Occipital lobe (tissue), 2 donors: Measurements from ENCODE around the gene PPP1R10. TPM values are rescaled to one million over a fixed set of nuclear protein-coding genes. Genes with fewer than 3 reads are reported as not detected.

ENCODE experiments used
- DNase-seq: peaks from one replicate; lab custom pipeline; 2025; lab: John Stamatoyannopoulos, UW
- total RNA-seq: library from RNA; depleted of rRNA; stranded (reverse); fragments of >200 nt; gene quantifications from one replicate; pipeline ENCODE4 v1.2.3, GENCODE V29; 2014

PPP1R10 gene
- total RNA-seq, 1 donor from 2014 or later: 55.7 TPM

DNA sequence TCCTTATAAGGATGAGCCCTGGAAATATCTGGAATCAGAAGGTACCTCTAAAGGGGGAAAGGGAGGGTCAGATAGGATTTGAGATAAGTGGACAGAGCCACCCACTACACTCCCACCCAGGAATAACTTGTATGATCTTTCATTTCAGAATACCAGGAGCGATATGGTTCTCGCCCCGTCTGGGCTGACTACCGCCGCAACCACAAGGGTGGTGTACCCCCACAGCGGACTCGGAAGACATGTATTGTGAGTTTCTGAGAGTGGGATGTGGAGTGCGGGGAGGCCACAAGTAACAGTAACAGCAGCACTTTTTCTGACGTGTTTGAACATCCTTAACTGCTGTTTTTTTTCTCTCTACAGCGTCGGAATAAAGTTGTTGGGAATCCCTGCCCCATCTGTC is 2.5 kb upstream of the PPP1R10 start:
- no peak for DNase-seq

- DNase-seq: no peak
Observed at GRCh38 chr6:30618270-30618797, 1.3 kb upstream of the PPP1R10 start.

DNA sequence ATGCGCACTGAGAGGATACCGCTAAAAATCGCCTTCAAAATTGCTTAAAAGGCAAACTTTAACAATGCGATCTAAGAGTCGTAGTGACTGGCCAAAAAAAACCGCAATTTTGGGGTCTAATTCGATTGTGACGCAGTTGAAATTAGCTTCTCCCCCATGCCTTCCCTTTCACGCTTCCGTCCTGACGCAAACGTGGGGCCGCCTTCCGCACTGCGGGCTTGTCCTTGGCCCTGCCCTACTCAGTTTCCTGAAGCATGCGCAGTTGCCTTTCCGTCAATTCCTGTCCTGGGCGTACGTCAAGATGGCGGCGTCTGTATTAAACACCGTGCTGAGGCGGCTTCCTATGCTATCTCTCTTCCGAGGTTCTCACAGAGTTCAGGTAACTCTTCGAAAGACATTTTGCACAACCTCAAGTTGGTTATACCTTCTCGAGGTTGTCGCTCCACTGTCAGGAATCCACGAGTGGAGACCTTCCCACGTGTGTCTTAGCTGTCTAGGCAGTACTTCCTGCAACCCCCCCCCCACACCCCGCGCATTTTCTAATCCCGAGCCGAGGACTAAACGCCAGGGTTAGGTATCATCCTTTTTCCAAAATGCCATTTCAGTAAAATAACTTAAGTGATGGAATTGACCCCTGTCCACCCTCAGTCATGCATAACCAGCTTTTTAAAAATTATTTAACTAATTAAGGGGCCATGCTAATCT is 674 bp upstream of the PPP1R10 start, which contains the start of gene MRPS18B:
Gene MRPS18B (plus strand): TSS at position 276 of the 705 bp plus-strand sequence. CDS start 26 bp downstream, at position 302.
- DNase-seq: peak; percentile 95

GRCh38 chr6:30615958-30616810 is 859 bp downstream of the PPP1R10 start:
- no peak for DNase-seq

DNA sequence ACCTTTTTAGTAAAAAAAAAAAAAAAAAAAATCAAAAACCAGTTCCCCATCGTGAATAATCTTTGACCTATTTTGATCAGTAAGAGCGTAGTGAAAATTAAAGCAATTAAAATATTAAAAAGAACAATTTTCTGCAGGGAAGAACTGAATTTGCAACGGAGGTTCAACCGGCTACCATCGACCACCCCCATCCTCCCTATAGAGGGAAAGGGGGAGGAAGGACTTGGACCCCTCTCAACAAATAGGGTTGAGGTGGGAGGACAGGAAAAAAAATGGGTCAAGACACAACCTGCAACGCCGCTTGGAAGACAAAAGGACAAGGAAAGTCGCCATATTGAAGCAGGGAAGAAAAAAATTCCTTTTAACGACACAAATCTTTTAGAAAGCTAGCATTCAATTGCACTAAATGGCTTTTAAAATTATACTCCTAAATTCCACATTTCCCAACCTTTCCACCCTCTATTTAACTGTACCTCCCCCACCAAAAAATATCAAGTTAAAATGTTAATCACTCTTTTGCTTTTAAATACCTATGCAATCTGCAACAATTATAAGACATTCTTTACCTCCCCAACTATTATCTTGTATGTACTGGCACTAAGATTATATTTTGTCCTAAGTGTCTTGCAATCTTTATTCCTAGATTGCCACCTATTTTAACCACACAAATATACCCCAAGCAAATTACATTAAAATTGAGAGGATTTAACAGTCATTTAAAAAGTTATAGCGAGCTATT is 1.7 kb downstream of the PPP1R10 start:
- peak; percentile 30 for DNase-seq

DNA sequence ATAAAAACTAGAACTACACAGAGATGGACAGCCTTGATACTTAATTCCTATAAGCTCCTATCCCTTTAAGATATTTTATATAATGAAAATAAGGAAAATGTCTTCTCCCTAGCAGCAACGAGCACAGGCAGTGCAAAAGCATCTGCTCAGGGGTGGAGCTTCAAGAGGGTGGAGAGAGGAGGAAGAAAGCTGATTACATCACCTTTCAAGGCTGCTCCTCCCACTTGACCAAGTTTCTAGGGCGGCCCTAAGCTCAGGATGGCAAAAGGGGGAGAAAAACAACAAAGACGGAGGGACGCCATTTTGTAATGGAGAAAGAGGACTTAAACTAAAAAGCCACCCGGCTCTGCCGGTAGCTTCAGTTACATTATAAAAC is 2.2 kb downstream of the PPP1R10 start:
- DNase-seq: peak; percentile 83

- DNase-seq: no peak
Observed at GRCh38 chr6:30614044-30614842, 2.8 kb downstream of the PPP1R10 start.

GRCh38 chr6:30613251-30614043 is 3.6 kb downstream of the PPP1R10 start:
- DNase-seq: no peak

GRCh38 chr6:30612687-30613248 is 4.3 kb downstream of the PPP1R10 start:
- no peak for DNase-seq

- no peak for DNase-seq
Observed at GRCh38 chr6:30612213-30612612, 4.8 kb downstream of the PPP1R10 start.

DNA sequence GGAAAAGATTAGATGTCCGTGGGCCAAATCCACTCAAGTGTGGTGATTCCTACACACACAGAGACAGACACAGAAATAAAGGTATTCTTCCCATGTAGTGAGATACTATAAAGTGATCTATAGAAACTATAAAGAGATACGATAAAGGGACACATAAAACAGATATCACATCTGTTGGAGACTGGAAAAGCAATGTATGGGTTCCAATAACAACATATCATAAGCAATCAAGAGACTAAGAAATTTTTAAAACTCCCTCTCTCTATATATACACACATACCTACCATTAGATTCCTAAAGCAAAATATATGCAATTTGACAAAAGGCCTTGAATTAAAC is 5.2 kb downstream of the PPP1R10 start:
- DNase-seq: no peak

GRCh38 chr6:30611150-30611855 is 5.7 kb downstream of the PPP1R10 start:
- no peak for DNase-seq

- DNase-seq: no peak
Observed at GRCh38 chr6:30610065-30610464, 7.0 kb downstream of the PPP1R10 start.

DNA sequence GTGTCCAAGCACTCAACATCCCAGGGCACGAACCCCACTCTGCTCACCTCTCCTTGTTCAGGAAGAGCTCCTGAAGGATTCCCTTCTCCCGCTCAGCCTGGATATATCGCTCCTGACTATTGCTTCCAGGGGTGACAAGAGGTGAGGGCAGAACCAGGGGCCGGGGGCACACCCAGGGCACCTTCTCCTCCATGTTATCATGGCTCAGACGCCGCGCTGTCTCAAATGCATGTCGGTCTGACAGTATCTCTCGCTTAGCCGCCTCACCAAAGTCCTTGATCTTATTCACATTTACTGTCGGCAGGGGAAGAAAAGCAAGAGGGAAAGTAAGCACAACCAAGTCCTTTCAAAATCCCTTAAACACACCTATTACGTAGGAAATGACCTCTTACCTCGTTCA is 13.1 kb downstream of the PPP1R10 start:
- no peak for DNase-seq

DNA sequence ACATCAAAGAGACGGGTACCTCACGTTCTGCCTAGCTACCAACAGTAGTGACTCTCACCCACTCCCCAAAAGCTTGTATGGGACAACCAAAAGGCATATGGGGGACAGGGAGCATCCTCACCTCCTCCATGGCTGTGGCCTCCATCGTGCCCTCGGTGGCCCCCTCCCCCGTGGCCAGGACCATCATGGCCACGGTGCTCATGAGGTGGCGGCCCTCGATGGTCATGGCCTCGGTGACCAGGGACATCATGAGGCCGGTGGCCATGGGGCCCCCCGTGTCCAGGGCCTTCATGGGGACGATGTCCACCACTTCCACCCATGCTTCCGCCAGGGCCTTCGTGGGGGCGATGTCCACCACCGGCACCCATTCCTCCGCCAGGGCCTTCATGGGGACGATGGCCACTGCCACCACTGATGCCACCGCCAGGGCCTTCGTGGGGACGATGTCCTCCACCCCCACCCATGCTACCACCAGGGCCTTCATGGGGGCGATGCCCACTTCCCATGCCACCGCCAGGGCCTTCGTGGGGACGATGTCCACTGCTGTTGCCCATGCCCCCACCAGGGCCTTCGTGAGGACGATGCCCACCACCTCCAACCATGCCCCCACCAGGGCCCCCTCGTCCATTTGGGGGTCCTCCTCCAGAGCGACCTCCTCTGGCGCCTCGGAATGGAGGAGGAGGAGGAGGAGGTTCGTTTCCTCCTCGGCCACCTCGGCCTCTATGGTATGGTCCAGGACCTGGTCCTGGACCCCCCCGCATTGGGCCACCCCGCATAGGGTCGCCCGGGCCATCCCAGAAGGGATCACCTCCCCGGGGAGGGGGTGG is 15.0 kb downstream of the PPP1R10 start:
- DNase-seq: no peak

DNA sequence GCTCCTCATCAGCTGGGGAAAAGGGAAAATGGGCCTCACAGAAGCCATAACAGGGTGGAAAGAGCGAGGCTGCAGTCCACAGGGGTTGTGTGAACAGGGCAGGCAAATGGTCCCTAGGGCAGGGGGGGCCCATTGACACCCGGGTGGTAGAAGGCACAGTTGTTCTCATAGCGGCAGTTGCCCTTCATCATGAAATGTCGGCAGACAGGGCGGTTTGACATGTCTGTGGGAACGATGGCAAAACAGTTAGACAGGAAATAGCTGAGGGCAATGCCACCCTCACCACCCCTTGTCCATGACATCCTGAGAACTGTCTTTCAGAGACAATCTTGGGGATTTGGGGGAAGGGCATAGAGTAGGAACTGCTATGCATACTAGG is 15.6 kb downstream of the PPP1R10 start:
- DNase-seq: no peak

DNA sequence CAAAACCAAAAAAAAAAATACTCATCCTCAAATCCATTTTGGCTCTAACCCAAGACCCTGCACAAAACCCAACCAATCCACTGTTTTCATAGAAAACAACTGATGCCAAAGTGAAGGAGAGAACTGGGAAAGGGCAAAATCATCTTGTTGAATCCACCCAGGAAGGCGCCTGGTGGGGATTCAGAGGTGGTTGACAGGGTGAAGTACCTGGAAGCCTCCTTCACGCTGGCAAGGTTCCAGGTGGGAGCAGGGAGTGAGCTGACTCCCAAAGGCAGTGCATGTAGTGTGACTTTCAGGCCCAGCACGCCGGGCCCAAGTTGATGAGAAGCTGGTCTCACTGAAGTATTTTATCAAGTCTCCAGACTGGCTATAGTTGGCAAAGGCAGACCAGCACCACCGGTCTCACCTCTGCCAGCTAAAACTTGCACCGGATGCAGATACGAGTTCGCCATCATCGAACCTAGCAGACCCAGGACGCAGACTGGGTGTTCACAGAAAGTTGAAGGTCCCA is 16.5 kb downstream of the PPP1R10 start:
- DNase-seq: no peak

- DNase-seq: no peak
Observed at GRCh38 chr6:30599625-30600324, 17.3 kb downstream of the PPP1R10 start.
